GM12878 (cell line): Measurements from ENCODE around the gene CLEC4G. TPM values are rescaled to one million over a fixed set of nuclear protein-coding genes. Genes with fewer than 3 reads are reported as not detected.

ENCODE experiments used
- ATAC-seq: fragments of 200-7000 bp; cut with Tn5 transposase; 3 replicates; pipeline ENCODE4 v1.9.1; 2020; ENCODE audit warnings: mild to moderate bottlenecking, moderate library complexity
- BruUV-seq: library from RNA; stranded (reverse); fragments of 400-500 nt; replicated peaks from 2 replicates; lab custom pipeline; 2021; lab: Mats Ljungman, UMichigan
- CTCF ChIA-PET: fragments of 300-600 bp; sonication (Branson Sonifier 250); formaldehyde crosslinking; extraction: SDS; loops from one replicate; lab custom pipeline; 2021; ENCODE audit warnings: inconsistent platforms; lab: Yijun Ruan, JAX
- POLR2A ChIA-PET: fragments of 350-600 bp; formaldehyde crosslinking; extraction: SDS; loops from one replicate; lab custom pipeline; 2021; ENCODE audit warnings: inconsistent platforms; lab: Charles Lee
- RAD21 ChIA-PET: fragments of 300-600 bp; sonication (Branson Sonifier 250); formaldehyde crosslinking; loops from one replicate; lab custom pipeline; 2023; ENCODE audit warnings: antibody characterized with exemption; ENCODE audit not compliant: unreplicated experiment; lab: Charles Lee
- SMC1A ChIA-PET: fragments of 300-600 bp; sonication (Branson Sonifier 250); formaldehyde crosslinking; loops from one replicate; lab custom pipeline; 2023; ENCODE audit not compliant: unreplicated experiment, uncharacterized antibody; lab: Charles Lee
- DNase-seq: peaks from one replicate; pipeline ENCODE4 v3.0.0-alpha.2; 2011; ENCODE audit warnings: low read depth, low spot score
- FAIRE-seq: peaks from 3 replicates; lab custom pipeline; 2011; peaks lifted over from hg19 to GRCh38; lab: Jason Lieb, UNC
- H2AFZ ChIP-seq: 2 replicates; pipeline ENCODE4 v1.6.0; 2011; ENCODE audit warnings: low read depth, low read length, control low read depth; ENCODE audit not compliant: control insufficient read depth
- H3K27ac ChIP-seq: 2 replicates; pipeline ENCODE4 v1.5.1; 2011; ENCODE audit warnings: control low read depth; ENCODE audit not compliant: control insufficient read depth, insufficient read depth
- H3K27me3 ChIP-seq, 2 experiments: replicated peaks in 1 of 2; 2 replicates each; pipeline versions ENCODE4 v1.6.0 to v1.6.1; 2011; ENCODE audit warnings: low read length in 1 of 2; ENCODE audit not compliant: control insufficient read depth in 2 of 2, insufficient read depth in 2 of 2
- H3K36me3 ChIP-seq, 2 experiments: 2 replicates each; pipeline ENCODE4 v1.5.1; 2011; ENCODE audit warnings: low read length in 1 of 2; ENCODE audit not compliant: control insufficient read depth in 2 of 2, insufficient read depth in 2 of 2
- H3K4me1 ChIP-seq: 2 replicates; pipeline ENCODE4 v1.6.1; 2011; ENCODE audit warnings: mild to moderate bottlenecking, low read length, moderate library complexity, mixed read lengths; ENCODE audit not compliant: control insufficient read depth, insufficient read depth
- H3K4me2 ChIP-seq: 2 replicates; pipeline ENCODE4 v1.6.0; 2011; ENCODE audit warnings: control low read depth; ENCODE audit not compliant: control insufficient read depth, insufficient read depth
- H3K4me3 ChIP-seq: fragments of 200-600 bp; sonication (generic); 2 replicates; pipeline ENCODE4 v1.5.1; 2016
- H3K79me2 ChIP-seq: 2 replicates; pipeline ENCODE4 v1.6.0; 2011; ENCODE audit warnings: low read length; ENCODE audit not compliant: control insufficient read depth, insufficient read depth
- H3K9ac ChIP-seq: 2 replicates; pipeline ENCODE4 v1.8.0; 2011; ENCODE audit warnings: low read length, control low read depth, mixed read lengths; ENCODE audit not compliant: control insufficient read depth, insufficient read depth
- H3K9me3 ChIP-seq: replicated peaks from 3 replicates; pipeline ENCODE4 v1.5.1; 2011; ENCODE audit warnings: mild to moderate bottlenecking, low read length; ENCODE audit not compliant: control insufficient read depth, insufficient read depth
- H4K20me1 ChIP-seq: 2 replicates; pipeline ENCODE4 v1.6.0; 2011; ENCODE audit not compliant: control insufficient read depth, insufficient read depth
- ATF7 ChIP-seq: fragments of 450-650 bp; IDR thresholded peaks from 2 replicates; pipeline ENCODE4 v1.6.1; 2016; ENCODE audit warnings: low read depth, mild to moderate bottlenecking
- CEBPB ChIP-seq, 2 experiments: fragments of 150-350 bp in 1 of 2; IDR thresholded peaks; 2 replicates each; pipeline ENCODE4 v1.6.1; 2012 to 2014; ENCODE audit warnings: low read depth in 2 of 2, low read length in 2 of 2, borderline replicate concordance in 1 of 2, inconsistent platforms in 1 of 2
- DPF2 ChIP-seq: fragments of 450-650 bp; IDR thresholded peaks from 2 replicates; pipeline ENCODE4 v1.6.1; 2017; ENCODE audit warnings: mild to moderate bottlenecking
- ELK1 ChIP-seq: IDR thresholded peaks from 2 replicates; pipeline ENCODE4 v1.6.1; 2012; ENCODE audit warnings: low read depth, low read length, improper control_type of control experiment
- KLF5 ChIP-seq: fragments of 450-650 bp; IDR thresholded peaks from 2 replicates; pipeline ENCODE4 v1.6.1; 2014; ENCODE audit warnings: mild to moderate bottlenecking; ENCODE audit not compliant: partially characterized antibody
- POLR2A ChIP-seq: IDR thresholded peaks from 2 replicates; pipeline ENCODE4 v1.6.1; 2011; ENCODE audit warnings: low read depth, mild to moderate bottlenecking, low read length
- POLR2AphosphoS5 ChIP-seq: IDR thresholded peaks from 2 replicates; pipeline ENCODE4 v1.6.1; 2011; ENCODE audit warnings: mild to moderate bottlenecking, low read length, inconsistent platforms
- REST ChIP-seq: IDR thresholded peaks from 2 replicates; pipeline ENCODE4 v1.6.1; 2012; ENCODE audit warnings: mild to moderate bottlenecking, low read depth, low read length
- STAT3 ChIP-seq: IDR thresholded peaks from 2 replicates; pipeline ENCODE4 v1.6.1; 2011; ENCODE audit warnings: low read depth, low read length, improper control_type of control experiment
- TCF3 ChIP-seq: IDR thresholded peaks from 2 replicates; pipeline ENCODE4 v1.6.1; 2012; ENCODE audit warnings: low read depth, mild to moderate bottlenecking, low read length, borderline replicate concordance; ENCODE audit not compliant: insufficient read depth
- USF1 ChIP-seq: IDR thresholded peaks from 2 replicates; pipeline ENCODE4 v1.6.1; 2011; ENCODE audit warnings: borderline replicate concordance, low read depth, mild to moderate bottlenecking, moderate library complexity, mixed read lengths, low read length; ENCODE audit not compliant: insufficient read depth; ENCODE audit errors: extremely low read length
- ZBED1 ChIP-seq: IDR thresholded peaks from 2 replicates; pipeline ENCODE4 v1.6.1; 2016; ENCODE audit warnings: borderline replicate concordance
- ZBTB40 ChIP-seq: fragments of 450-650 bp; IDR thresholded peaks from 2 replicates; pipeline ENCODE4 v1.6.1; 2016; ENCODE audit warnings: mild to moderate bottlenecking, moderate library complexity, borderline replicate concordance
- WGBS: methylation state at CpG from one replicate; pipeline ENCODE4 v1.1.6; 2016; ENCODE audit warnings: low lambda C conversion rate; ENCODE audit not compliant: insufficient replicate concordance, insufficient coverage; ENCODE audit errors: missing lambda C conversion rate; 5-methylcytosine and 5-hydroxymethylcytosine counted together
- in situ Hi-C: fragments of 300-500 bp; cut with MboI; formaldehyde crosslinking; loops from 9 replicates; pipeline ENCODE4 v1.14.3; 2018; ENCODE audit warnings: mixed read lengths
- intact Hi-C: fragments of 100-400 bp; cut with micrococcal nuclease; formaldehyde crosslinking; loops from one replicate; pipeline ENCODE4 v1.14.2; 2022; ENCODE audit not compliant: unreplicated experiment
- polyA plus RNA-seq, 11 experiments: library from polyadenylated mRNA; depleted of rRNA in 4 of 11; unstranded in 6 of 11; stranded (reverse) in 5 of 11; fragments of >200 nt; fragmentation: Nextera tagmentation in 4 of 11; fragmentation: Illumina TruSeq in 1 of 11; extraction: Ambion mirVana in 4 of 11; extraction: Trizol in 1 of 11; gene quantifications; 1 replicate in 1 of 11; 2 replicates in 10 of 11; pipeline versions ENCODE4 v1.2.1 to v1.2.3, GENCODE V29; 2011 to 2016; ENCODE audit warnings: inconsistent platforms in 2 of 11, missing spikeins in 2 of 11, low read depth in 1 of 11
- total RNA-seq, 4 experiments: library from RNA; depleted of rRNA in 3 of 4; stranded (reverse); fragments of >200 nt in 3 of 4; fragmentation: Illumina TruSeq in 1 of 4; extraction: Trizol in 1 of 4; gene quantifications; 2 replicates each; pipeline versions ENCODE4 v1.2.1 to v1.2.3, GENCODE V29; 2013 to 2021

The CLEC4G gene
- total and polyA plus RNA-seq, 10 of the 15 experiments (the other 5 are each of a cell fraction or from before 2014, with no cell fraction given): 0.04 TPM; not detected in 9

GRCh38 chr19:7682175-7682855, 49.6 kb downstream of the CLEC4G start:
- H3K9me3 ChIP-seq: no peaks in the 10 kb centered on the region
- H3K36me3 ChIP-seq: peaks cover 4 to 6% of the 10 kb centered on the region in 2 experiments; a peak in 3 of 4 replicates
- ChIA-PET POLR2A (interaction anchor here (1.3 to 1.9 kb wide), 2 partner anchors 17 to 295 kb away, joined by 3 to 10 read pairs; no protein-coding TSS in a partner anchor), SMC1A (interaction anchor here (2.2 to 2.9 kb wide), 2 partner anchors 17 to 117 kb away, joined by 14 to 26 read pairs; partner anchors contain the start of gene FCER2), RAD21 (no interaction called here), CTCF (interaction anchor here (0.6 to 2.5 kb wide), 2 partner anchors 66 to 115 kb away, joined by 3 to 31 read pairs; no protein-coding TSS in a partner anchor)
- H3K4me3 ChIP-seq: peak overlapping the region; percentile 85
- peak overlapping the region; percentile 88 for H3K4me2 ChIP-seq
- H3K4me1 ChIP-seq: peaks cover 27% of the 10 kb centered on the region
- no peak overlapping the region for H2AFZ ChIP-seq
- H3K27me3 ChIP-seq: no peaks in the 10 kb centered on the region
- WGBS: 97% methylated on average over 71 of the region's 74 CpGs
- DNase-seq (no peak), FAIRE-seq (no peak), ATAC-seq (no peak)
- intact Hi-C loops (loop anchor here (10.0 kb wide), 1 partner anchor 222 kb away; the partner anchor contains the start of gene MAP2K7), in situ Hi-C loops (loop anchor here (5.0 kb wide), 1 partner anchor 115 kb away; no protein-coding TSS in a partner anchor)
- H3K79me2 ChIP-seq: peaks cover 23% of the 10 kb centered on the region
- TSS peak; percentile 88 for BruUV-seq
- no peak overlapping the region; the same call in 1 of the 2 replicates for H3K9ac ChIP-seq
- H3K27ac ChIP-seq: 0 out of 2 replicates have a peak overlapping the region, but pooled peaks have one; percentile 6
- no peaks in the 10 kb centered on the region for H4K20me1 ChIP-seq
- TF ChIP-seq TCF3 (0 out of 2 replicates have a peak, but pooled peaks have one; percentile 28), ELK1 (no peak), CEBPB (IDR thresholded peaks at IDR 0.05; ENCODE audit: borderline replicate concordance in 1 of 2, low read depth in 2 of 2, low read length in 2 of 2) (no peak), ZBTB40 (no peak), ATF7 (no peak), STAT3 (no peak), POLR2AphosphoS5 (no peak), REST (no peak), POLR2A (peak; percentile 19; the same call in 1 of the 2 replicates), USF1 (no peak), KLF5 (no peak), ZBED1 (no peak), DPF2 (no peak; the same call in 1 of the 2 replicates)
